Ishikawa (cell line): ENCODE results near the gene CD180.
A peak's percentile ranks its signal among the peaks of the same experiment; 100 is the strongest.

ENCODE experiments used
- CEBPB ChIP-seq: IDR thresholded peaks from 2 replicates; pipeline ENCODE4 v1.6.1; 2012
- CREB1 ChIP-seq: IDR thresholded peaks from 2 replicates; pipeline ENCODE4 v1.6.1; 2012; ENCODE audit warnings: low read depth
- EGR1 ChIP-seq: IDR thresholded peaks from 2 replicates; pipeline ENCODE4 v1.6.1; 2012
- EP300 ChIP-seq: IDR thresholded peaks from 2 replicates; pipeline ENCODE4 v1.6.1; 2012; ENCODE audit warnings: borderline replicate concordance
- FOXM1 ChIP-seq: IDR thresholded peaks from 2 replicates; pipeline ENCODE4 v1.6.1; 2012; ENCODE audit warnings: low read depth, borderline replicate concordance
- NFIC ChIP-seq: IDR thresholded peaks from 2 replicates; pipeline ENCODE4 v1.6.1; 2012
- RAD21 ChIP-seq: IDR thresholded peaks from 2 replicates; pipeline ENCODE4 v1.6.1; 2012; ENCODE audit warnings: low read depth
- TAF1 ChIP-seq: IDR thresholded peaks from 2 replicates; pipeline ENCODE4 v1.6.1; 2012; ENCODE audit warnings: low read depth, mild to moderate bottlenecking
- TCF12 ChIP-seq: IDR thresholded peaks from 2 replicates; pipeline ENCODE4 v1.6.1; 2012; ENCODE audit warnings: low read depth
- TEAD4 ChIP-seq: IDR thresholded peaks from 2 replicates; pipeline ENCODE4 v1.6.1; 2012
- YY1 ChIP-seq: IDR thresholded peaks from 2 replicates; pipeline ENCODE4 v1.6.1; 2012; ENCODE audit warnings: low read depth
- ZBTB7A ChIP-seq: IDR thresholded peaks from 2 replicates; pipeline ENCODE4 v1.6.1; 2012; ENCODE audit warnings: low read depth
- TF ChIP-seq, protein P1 (sequence below): IDR thresholded peaks from 2 replicates; pipeline ENCODE4 v1.6.1; 2012; ENCODE audit warnings: low read depth, mild to moderate bottlenecking
- TF ChIP-seq, protein P2 (sequence below): IDR thresholded peaks from 2 replicates; pipeline ENCODE4 v1.6.1; 2012
- TF ChIP-seq, protein P3 (sequence below): IDR thresholded peaks from 2 replicates; pipeline ENCODE4 v1.6.1; 2012

Gene CD180

DNA sequence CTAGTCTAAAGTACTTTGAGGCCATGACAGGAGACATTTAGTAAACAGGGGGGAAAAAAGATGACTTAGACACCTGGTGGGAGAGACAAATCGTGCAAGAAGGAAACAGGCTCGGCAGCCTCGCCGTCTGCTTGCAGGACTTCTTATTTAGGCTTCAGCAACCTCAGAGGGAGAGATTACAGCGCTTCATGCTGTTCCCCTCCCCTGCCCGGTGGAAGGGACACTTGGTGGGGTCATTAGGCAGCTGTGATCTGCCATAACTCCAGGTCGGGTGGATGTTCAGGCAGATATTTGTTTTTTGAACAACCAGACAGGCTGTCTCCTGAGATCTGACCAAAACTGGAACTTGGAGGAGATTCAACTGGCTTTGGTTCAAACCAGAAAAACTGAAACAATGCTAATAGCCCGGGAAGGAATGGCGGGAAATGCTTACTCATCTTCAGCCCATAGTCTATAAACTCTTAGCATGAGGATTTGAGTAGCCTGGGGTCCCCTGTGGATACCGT is 38.1 kb upstream of the CD180 start:
- TF ChIP-seq NFIC (peak; percentile 50), EGR1 (no peak)

DNA sequence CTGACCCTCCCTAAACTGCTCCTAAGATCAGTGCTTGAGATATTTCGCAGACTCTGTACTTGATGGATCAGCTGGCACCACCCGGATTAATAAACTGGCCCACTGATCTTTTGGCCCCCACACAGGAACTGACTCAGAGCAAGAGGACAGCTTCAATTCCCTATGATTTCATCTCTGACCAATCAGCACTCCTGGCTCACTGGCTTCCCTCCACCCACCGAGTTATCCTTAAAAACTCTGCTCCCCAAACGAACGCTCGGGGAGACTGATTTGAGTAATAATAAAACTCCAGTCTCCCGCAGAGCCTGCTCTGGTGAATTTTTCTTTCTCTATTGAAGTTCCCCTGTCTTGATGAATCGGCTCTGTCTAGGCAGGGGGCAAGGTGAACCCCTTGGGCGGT is 36.5 kb upstream of the CD180 start:
- TF ChIP-seq, protein P1, sequence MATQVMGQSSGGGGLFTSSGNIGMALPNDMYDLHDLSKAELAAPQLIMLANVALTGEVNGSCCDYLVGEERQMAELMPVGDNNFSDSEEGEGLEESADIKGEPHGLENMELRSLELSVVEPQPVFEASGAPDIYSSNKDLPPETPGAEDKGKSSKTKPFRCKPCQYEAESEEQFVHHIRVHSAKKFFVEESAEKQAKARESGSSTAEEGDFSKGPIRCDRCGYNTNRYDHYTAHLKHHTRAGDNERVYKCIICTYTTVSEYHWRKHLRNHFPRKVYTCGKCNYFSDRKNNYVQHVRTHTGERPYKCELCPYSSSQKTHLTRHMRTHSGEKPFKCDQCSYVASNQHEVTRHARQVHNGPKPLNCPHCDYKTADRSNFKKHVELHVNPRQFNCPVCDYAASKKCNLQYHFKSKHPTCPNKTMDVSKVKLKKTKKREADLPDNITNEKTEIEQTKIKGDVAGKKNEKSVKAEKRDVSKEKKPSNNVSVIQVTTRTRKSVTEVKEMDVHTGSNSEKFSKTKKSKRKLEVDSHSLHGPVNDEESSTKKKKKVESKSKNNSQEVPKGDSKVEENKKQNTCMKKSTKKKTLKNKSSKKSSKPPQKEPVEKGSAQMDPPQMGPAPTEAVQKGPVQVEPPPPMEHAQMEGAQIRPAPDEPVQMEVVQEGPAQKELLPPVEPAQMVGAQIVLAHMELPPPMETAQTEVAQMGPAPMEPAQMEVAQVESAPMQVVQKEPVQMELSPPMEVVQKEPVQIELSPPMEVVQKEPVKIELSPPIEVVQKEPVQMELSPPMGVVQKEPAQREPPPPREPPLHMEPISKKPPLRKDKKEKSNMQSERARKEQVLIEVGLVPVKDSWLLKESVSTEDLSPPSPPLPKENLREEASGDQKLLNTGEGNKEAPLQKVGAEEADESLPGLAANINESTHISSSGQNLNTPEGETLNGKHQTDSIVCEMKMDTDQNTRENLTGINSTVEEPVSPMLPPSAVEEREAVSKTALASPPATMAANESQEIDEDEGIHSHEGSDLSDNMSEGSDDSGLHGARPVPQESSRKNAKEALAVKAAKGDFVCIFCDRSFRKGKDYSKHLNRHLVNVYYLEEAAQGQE = no peak
- TF ChIP-seq CREB1 (no peak), EGR1 (no peak), RAD21 (no peak)

DNA sequence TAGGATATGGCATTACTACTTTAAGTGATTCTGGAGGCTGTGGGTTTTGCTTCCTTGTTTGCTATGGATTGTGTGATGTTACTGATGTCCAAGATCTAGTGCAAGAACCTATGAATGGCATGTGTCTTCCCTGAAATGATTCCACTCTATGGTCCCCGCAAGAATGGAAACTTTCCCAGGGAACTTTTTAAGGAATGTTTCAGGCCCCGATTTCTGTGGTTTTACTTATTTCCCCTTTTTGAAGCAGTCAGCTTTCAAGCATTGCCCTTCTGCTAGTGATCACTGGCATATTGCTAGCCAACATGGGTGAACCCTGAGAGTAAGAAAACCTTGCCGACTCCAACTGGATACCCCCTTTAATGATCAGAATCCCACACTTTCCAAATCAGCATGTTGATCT is 26.6 kb upstream of the CD180 start:
- TF ChIP-seq NFIC (no peak), TAF1 (no peak), CEBPB (no peak), RAD21 (no peak), ZBTB7A (no peak), EP300 (no peak), YY1 (no peak), FOXM1 (no peak), EGR1 (no peak), TEAD4 (no peak)
- TF ChIP-seq, protein P2, sequence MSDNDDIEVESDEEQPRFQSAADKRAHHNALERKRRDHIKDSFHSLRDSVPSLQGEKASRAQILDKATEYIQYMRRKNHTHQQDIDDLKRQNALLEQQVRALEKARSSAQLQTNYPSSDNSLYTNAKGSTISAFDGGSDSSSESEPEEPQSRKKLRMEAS = no peak
- TF ChIP-seq, protein P1 = no peak
- TF ChIP-seq, protein P3, sequence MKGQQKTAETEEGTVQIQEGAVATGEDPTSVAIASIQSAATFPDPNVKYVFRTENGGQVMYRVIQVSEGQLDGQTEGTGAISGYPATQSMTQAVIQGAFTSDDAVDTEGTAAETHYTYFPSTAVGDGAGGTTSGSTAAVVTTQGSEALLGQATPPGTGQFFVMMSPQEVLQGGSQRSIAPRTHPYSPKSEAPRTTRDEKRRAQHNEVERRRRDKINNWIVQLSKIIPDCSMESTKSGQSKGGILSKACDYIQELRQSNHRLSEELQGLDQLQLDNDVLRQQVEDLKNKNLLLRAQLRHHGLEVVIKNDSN = no peak

DNA sequence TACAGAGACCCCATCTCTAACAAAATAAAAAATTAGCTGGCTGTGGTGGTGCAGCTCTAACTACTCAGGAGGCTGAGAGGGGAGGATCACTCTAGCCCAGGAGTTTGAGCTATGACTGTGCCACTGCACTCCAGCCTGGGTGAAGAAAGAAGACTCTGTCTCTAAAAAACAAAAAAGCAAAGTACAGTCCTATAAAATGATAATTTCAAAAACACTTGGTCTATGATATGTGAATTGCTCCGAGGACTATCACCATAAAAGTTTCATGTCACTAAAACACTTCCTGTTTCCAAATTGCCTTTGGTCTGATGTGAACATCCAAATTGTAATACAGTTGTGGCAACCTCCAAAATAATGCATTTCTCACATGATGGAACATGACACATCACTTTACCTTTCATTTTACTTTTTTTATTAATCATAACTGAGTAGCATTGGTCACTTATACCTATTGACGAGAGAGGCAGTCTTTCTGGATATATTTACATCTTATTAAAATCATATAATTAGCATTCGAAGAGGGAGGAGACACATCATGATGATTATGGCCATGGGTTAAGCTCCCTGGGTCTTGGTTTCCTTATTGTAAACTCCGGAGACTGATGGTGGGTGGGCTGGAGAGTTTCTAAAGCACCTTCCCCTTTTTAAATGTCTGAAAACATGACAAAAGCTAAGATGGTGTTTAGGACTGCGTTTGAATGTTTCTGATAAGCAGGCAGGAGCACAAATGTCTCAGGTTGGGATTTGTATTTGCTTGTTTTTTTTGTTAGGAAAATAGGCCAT is 25.8 kb upstream of the CD180 start:
- TF ChIP-seq CEBPB (no peak), NFIC (no peak), ZBTB7A (no peak), TCF12 (no peak), RAD21 (no peak), TEAD4 (no peak), TAF1 (no peak), EGR1 (no peak)
- TF ChIP-seq, protein P2 = no peak
- TF ChIP-seq, protein P3 = no peak
- TF ChIP-seq, protein P1 = no peak
